K562 (cell line): ENCODE results near the gene CD248. TPM values are rescaled to one million over a fixed set of nuclear protein-coding genes. Genes with fewer than 3 reads are reported as not detected.

Source experiments
- ATF7 ChIP-seq: fragments of 450-650 bp; IDR thresholded peaks from 2 replicates; pipeline ENCODE4 v1.7.1; 2014; ENCODE audit warnings: mild to moderate bottlenecking, moderate library complexity
- BRD9 ChIP-seq: fragments of 450-650 bp; IDR thresholded peaks from 2 replicates; pipeline ENCODE4 v1.6.1; 2018; ENCODE audit warnings: low read depth; ENCODE audit not compliant: partially characterized antibody
- CTBP1 ChIP-seq: fragments of 450-650 bp; IDR thresholded peaks from 2 replicates; pipeline ENCODE4 v1.6.1; 2016; ENCODE audit warnings: borderline replicate concordance
- EGR1 ChIP-seq: fragments of 450-650 bp; conservative IDR thresholded peaks from 2 replicates; pipeline ENCODE4 v1.6.1; 2017; ENCODE audit warnings: mild to moderate bottlenecking
- EHMT2 ChIP-seq: fragments of 450-650 bp; IDR thresholded peaks from 2 replicates; pipeline ENCODE4 v1.6.1; 2018; ENCODE audit warnings: antibody characterized with exemption
- ESRRA ChIP-seq: fragments of 450-650 bp; IDR thresholded peaks from 2 replicates; pipeline ENCODE4 v1.6.1; 2014; ENCODE audit warnings: low read depth, mild to moderate bottlenecking, moderate library complexity, borderline replicate concordance
- FOSL1 ChIP-seq: fragments of 200-800 bp; sonication (Bioruptor generic); conservative IDR thresholded peaks from 2 replicates; pipeline ENCODE4 v1.6.1; 2016; ENCODE audit warnings: missing genetic modification characterization, missing compliant biosample characterization
- FOXP1 ChIP-seq: sonication (generic); formaldehyde crosslinking; IDR thresholded peaks from 2 replicates; pipeline ENCODE4 v1.8.0; 2022; ENCODE audit warnings: mild to moderate bottlenecking, missing genetic modification reagents
- GABPB1 ChIP-seq: sonication (generic); formaldehyde crosslinking; IDR thresholded peaks from 2 replicates; pipeline ENCODE4 v1.8.0; 2022; ENCODE audit warnings: mild to moderate bottlenecking, missing genetic modification reagents
- HDAC3 ChIP-seq: fragments of 450-650 bp; IDR thresholded peaks from 2 replicates; pipeline ENCODE4 v1.6.1; 2018; ENCODE audit warnings: borderline replicate concordance, mild to moderate bottlenecking, moderate library complexity; ENCODE audit not compliant: partially characterized antibody
- KAT2B ChIP-seq: IDR thresholded peaks from one replicate; pipeline ENCODE4 v1.6.1; 2012; ENCODE audit warnings: low read depth, mild to moderate bottlenecking, control low read depth, inconsistent platforms, low read length, moderate library complexity
- KDM1A ChIP-seq, 2 experiments: fragments of 450-650 bp; IDR thresholded peaks; 2 replicates each; pipeline ENCODE4 v1.6.1; 2016; ENCODE audit warnings: mild to moderate bottlenecking in 2 of 2
- POLR3G ChIP-seq: IDR thresholded peaks from 2 replicates; pipeline ENCODE4 v1.6.1; 2011; ENCODE audit not compliant: insufficient read length, insufficient replicate concordance; ENCODE audit errors: extremely low read depth
- RBM15 ChIP-seq: fragments of 200-400 bp; formaldehyde crosslinking; IDR thresholded peaks from 2 replicates; pipeline ENCODE4 v1.6.1; 2018; ENCODE audit warnings: mild to moderate bottlenecking, low read length, moderate library complexity; ENCODE audit not compliant: insufficient read depth
- RFX5 ChIP-seq: IDR thresholded peaks from 2 replicates; pipeline ENCODE4 v1.6.1; 2011; ENCODE audit warnings: low read depth, mild to moderate bottlenecking, improper control_type of control experiment, low read length
- RUNX1 ChIP-seq: sonication (generic); IDR thresholded peaks from 2 replicates; pipeline ENCODE4 v1.6.1; 2016; ENCODE audit warnings: antibody characterized with exemption, low read depth
- SAP30 ChIP-seq: fragments of 200-600 bp; sonication (generic); IDR thresholded peaks from 2 replicates; pipeline ENCODE4 v1.6.1; 2012; ENCODE audit warnings: borderline replicate concordance, low read depth, mild to moderate bottlenecking, moderate library complexity, low read length, control low read depth, inconsistent platforms; ENCODE audit not compliant: insufficient read depth, poor library complexity, severe bottlenecking
- SNRNP70 ChIP-seq: fragments of 200-400 bp; formaldehyde crosslinking; optimal IDR thresholded peaks from 2 replicates; pipeline ENCODE3; 2017; ENCODE audit warnings: low read depth, low read length
- THRAP3 ChIP-seq: fragments of 450-650 bp; IDR thresholded peaks from 2 replicates; pipeline ENCODE4 v1.6.1; 2016; ENCODE audit warnings: mild to moderate bottlenecking, inconsistent platforms, borderline replicate concordance
- ZKSCAN3 ChIP-seq: fragments of 250-450 bp; sonication (Bioruptor Pico); IDR thresholded peaks from 2 replicates; pipeline ENCODE4 v1.4.0; 2020
- ZNF217 ChIP-seq: sonication (generic); formaldehyde crosslinking; IDR thresholded peaks from 2 replicates; pipeline ENCODE4 v1.8.0; 2022; ENCODE audit warnings: mild to moderate bottlenecking, missing genetic modification reagents
- ZNF274 ChIP-seq: IDR thresholded peaks from 2 replicates; pipeline ENCODE4 v1.6.1; 2011; ENCODE audit warnings: low read depth, mild to moderate bottlenecking, low read length, moderate library complexity, borderline replicate concordance
- ZNF354B ChIP-seq: fragments of 250-450 bp; sonication (Bioruptor Pico); IDR thresholded peaks from 2 replicates; pipeline ENCODE4 v1.4.0; 2020
- ZNF384 ChIP-seq: IDR thresholded peaks from 2 replicates; pipeline ENCODE4 v1.6.1; 2012; ENCODE audit warnings: low read depth, low read length, improper control_type of control experiment
- ZNF717 ChIP-seq: fragments of 250-450 bp; sonication (Bioruptor Pico); IDR thresholded peaks from 2 replicates; pipeline ENCODE4 v1.5.0; 2021
- ZNF778 ChIP-seq: fragments of 450-650 bp; formaldehyde crosslinking; IDR thresholded peaks from 2 replicates; pipeline ENCODE4 v1.4.0; 2020; ENCODE audit warnings: mild to moderate bottlenecking, moderate library complexity
- polyA plus RNA-seq, 8 experiments: library from polyadenylated mRNA; depleted of rRNA in 4 of 8; stranded (reverse) in 5 of 8; unstranded in 3 of 8; fragments of >200 nt; fragmentation: Nextera tagmentation in 2 of 8; fragmentation: Illumina TruSeq in 1 of 8; extraction: Ambion mirVana in 2 of 8; extraction: Trizol in 1 of 8; gene quantifications; 2 replicates each; pipeline versions ENCODE4 v1.2.1 to v1.2.3, GENCODE V29; 2011 to 2014; ENCODE audit warnings: inconsistent platforms in 1 of 8, missing spikeins in 1 of 8
- total RNA-seq, 7 experiments: library from RNA; depleted of rRNA in 6 of 7; stranded (reverse); fragments of >200 nt in 6 of 7; fragmentation: Illumina TruSeq in 2 of 7; extraction: Trizol in 2 of 7; gene quantifications; 2 replicates each; pipeline versions ENCODE4 v1.2.1 to v1.2.3, GENCODE V29; 2011 to 2021; ENCODE audit warnings: low replicate concordance in 1 of 7
- TF ChIP-seq, protein P1 (sequence below): sonication (generic); formaldehyde crosslinking; IDR thresholded peaks from 2 replicates; pipeline ENCODE4 v1.8.0; 2022; ENCODE audit warnings: missing genetic modification reagents, mild to moderate bottlenecking, borderline replicate concordance
- TF ChIP-seq, protein P2 (sequence below): fragments of 250-450 bp; sonication (Bioruptor Pico); IDR thresholded peaks from 2 replicates; pipeline ENCODE4 v1.9.0; 2021; ENCODE audit warnings: mild to moderate bottlenecking, inconsistent platforms
- TF ChIP-seq, protein P3 (sequence below): fragments of 450-650 bp; IDR thresholded peaks from 2 replicates; pipeline ENCODE4 v1.6.1; 2016

The CD248 gene
- total and polyA plus RNA-seq, 9 of the 15 experiments (the other 6 are each of a cell fraction or from before 2014, with no cell fraction given) = 0.09 TPM; not detected in 8

DNA sequence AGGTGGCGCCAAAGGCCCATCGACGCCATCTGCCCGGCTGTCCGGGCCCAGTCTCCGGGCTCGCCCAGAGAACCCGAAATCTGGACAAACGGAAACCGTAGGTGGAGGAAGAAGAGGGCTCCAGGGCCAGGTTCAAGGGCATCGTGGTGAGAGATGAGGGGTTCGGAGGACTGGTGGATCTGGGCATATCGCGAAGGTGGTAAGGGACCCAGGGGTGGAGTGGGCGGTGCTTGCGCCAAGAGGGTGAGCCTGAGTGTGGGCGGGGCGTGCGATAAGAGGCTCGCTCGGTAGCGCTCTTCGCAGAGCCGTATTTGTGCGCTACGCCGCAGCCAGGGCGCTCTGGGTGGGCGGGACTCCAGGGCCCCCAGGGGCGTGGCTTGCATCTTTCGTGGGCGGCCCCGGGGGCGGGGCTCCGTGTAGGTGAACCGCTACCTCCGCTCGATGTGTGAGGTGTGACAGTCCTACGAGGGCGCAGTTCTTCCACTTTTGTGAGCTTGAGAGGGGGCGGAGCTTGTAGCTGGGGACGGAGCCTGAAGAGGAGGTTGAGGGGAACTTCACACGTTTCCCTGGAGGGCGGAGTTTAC, 4.8 kb downstream of the CD248 start (continued):
- TF ChIP-seq RBM15 (no peak), THRAP3 (peak; percentile 53; the same call in 1 of the 2 replicates), SAP30 (peak; percentile 55), EHMT2 (no peak), HDAC3 (no peak), BRD9 (peak; percentile 96), RFX5 (no peak), POLR3G (no peak), KDM1A (IDR thresholded peaks at IDR 0.05) (peak; percentile 92 to 94), SNRNP70 (no peak), ZNF778 (CRISPR knock-in tag) (no peak), ZKSCAN3 (no peak), ZNF717 (CRISPR knock-in tag) (no peak), CTBP1 (peak; percentile 94), RUNX1 (no peak), FOSL1 (no peak), ZNF217 (CRISPR knock-in tag) (no peak), FOXP1 (peak; percentile 86), GABPB1 (CRISPR knock-in tag) (peak; percentile 80), ATF7 (peak; percentile 77), ZNF354B (CRISPR knock-in tag) (no peak), EGR1 (peak; percentile 96), ZNF384 (no peak), ESRRA (no peak), KAT2B (no peak), ZNF274 (no peak)
- TF ChIP-seq, protein P1, sequence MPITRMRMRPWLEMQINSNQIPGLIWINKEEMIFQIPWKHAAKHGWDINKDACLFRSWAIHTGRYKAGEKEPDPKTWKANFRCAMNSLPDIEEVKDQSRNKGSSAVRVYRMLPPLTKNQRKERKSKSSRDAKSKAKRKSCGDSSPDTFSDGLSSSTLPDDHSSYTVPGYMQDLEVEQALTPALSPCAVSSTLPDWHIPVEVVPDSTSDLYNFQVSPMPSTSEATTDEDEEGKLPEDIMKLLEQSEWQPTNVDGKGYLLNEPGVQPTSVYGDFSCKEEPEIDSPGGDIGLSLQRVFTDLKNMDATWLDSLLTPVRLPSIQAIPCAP (CRISPR knock-in tag) = no peak
- TF ChIP-seq, protein P2, sequence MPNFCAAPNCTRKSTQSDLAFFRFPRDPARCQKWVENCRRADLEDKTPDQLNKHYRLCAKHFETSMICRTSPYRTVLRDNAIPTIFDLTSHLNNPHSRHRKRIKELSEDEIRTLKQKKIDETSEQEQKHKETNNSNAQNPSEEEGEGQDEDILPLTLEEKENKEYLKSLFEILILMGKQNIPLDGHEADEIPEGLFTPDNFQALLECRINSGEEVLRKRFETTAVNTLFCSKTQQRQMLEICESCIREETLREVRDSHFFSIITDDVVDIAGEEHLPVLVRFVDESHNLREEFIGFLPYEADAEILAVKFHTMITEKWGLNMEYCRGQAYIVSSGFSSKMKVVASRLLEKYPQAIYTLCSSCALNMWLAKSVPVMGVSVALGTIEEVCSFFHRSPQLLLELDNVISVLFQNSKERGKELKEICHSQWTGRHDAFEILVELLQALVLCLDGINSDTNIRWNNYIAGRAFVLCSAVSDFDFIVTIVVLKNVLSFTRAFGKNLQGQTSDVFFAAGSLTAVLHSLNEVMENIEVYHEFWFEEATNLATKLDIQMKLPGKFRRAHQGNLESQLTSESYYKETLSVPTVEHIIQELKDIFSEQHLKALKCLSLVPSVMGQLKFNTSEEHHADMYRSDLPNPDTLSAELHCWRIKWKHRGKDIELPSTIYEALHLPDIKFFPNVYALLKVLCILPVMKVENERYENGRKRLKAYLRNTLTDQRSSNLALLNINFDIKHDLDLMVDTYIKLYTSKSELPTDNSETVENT (CRISPR knock-in tag) = no peak
- TF ChIP-seq, protein P3, sequence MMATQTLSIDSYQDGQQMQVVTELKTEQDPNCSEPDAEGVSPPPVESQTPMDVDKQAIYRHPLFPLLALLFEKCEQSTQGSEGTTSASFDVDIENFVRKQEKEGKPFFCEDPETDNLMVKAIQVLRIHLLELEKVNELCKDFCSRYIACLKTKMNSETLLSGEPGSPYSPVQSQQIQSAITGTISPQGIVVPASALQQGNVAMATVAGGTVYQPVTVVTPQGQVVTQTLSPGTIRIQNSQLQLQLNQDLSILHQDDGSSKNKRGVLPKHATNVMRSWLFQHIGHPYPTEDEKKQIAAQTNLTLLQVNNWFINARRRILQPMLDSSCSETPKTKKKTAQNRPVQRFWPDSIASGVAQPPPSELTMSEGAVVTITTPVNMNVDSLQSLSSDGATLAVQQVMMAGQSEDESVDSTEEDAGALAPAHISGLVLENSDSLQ = no peak; the same call in 1 of the 2 replicates
